A673 (cell line): ENCODE data around the gene URI1. TPM values are rescaled to one million over a fixed set of nuclear protein-coding genes. Genes with fewer than 3 reads are reported as not detected.

ENCODE experiments used
- BruUV-seq: library from RNA; stranded (reverse); fragments of 400-500 nt; replicated peaks from 2 replicates; lab custom pipeline; 2021; lab: Mats Ljungman, UMichigan
- CTCF ChIA-PET: fragments of 300-600 bp; sonication (Branson Sonifier 250); formaldehyde crosslinking; loops from one replicate; lab custom pipeline; 2022; ENCODE audit warnings: antibody characterized with exemption; lab: Charles Lee
- POLR2A ChIA-PET: fragments of 300-600 bp; sonication (Branson Sonifier 250); formaldehyde crosslinking; loops from one replicate; lab custom pipeline; 2022; ENCODE audit warnings: antibody characterized with exemption; ENCODE audit not compliant: low non-redundant PET; lab: Charles Lee
- DNase-seq: peaks from one replicate; pipeline ENCODE4 v3.0.0-alpha.2; 2015; ENCODE audit warnings: low spot score
- H3K27ac ChIP-seq: fragments of 200-600 bp; sonication (generic); 2 replicates; pipeline ENCODE4 v1.5.1; 2016; ENCODE audit warnings: mixed run types, low read depth, mild to moderate bottlenecking, mixed read lengths, antibody characterized with exemption, low read length; ENCODE audit not compliant: poor library complexity, severe bottlenecking
- H3K27me3 ChIP-seq: fragments of 200-600 bp; sonication (generic); replicated peaks from 2 replicates; pipeline ENCODE4 v1.6.1; 2017; ENCODE audit warnings: mixed run types, low read depth, mild to moderate bottlenecking, mixed read lengths, antibody characterized with exemption, low read length; ENCODE audit not compliant: insufficient read depth, poor library complexity
- H3K36me3 ChIP-seq: fragments of 200-600 bp; sonication (generic); 2 replicates; pipeline ENCODE4 v1.6.1; 2016; ENCODE audit warnings: mixed run types, mild to moderate bottlenecking, mixed read lengths, antibody characterized with exemption, low read length; ENCODE audit not compliant: insufficient read depth, poor library complexity, severe bottlenecking
- H3K4me1 ChIP-seq: fragments of 200-600 bp; sonication (generic); 2 replicates; pipeline ENCODE4 v1.6.1; 2017; ENCODE audit warnings: mixed run types, mild to moderate bottlenecking, mixed read lengths, antibody characterized with exemption, low read length; ENCODE audit not compliant: insufficient read depth, poor library complexity, severe bottlenecking
- H3K4me3 ChIP-seq: fragments of 200-600 bp; sonication (generic); 2 replicates; pipeline ENCODE4 v1.5.1; 2016; ENCODE audit warnings: low read depth, mixed run types, mild to moderate bottlenecking, mixed read lengths, low read length; ENCODE audit not compliant: poor library complexity, severe bottlenecking
- H3K9me3 ChIP-seq: fragments of 200-600 bp; sonication (generic); 2 replicates; pipeline ENCODE4 v1.6.1; 2016; ENCODE audit warnings: mixed run types, low read depth, mild to moderate bottlenecking, mixed read lengths, antibody characterized with exemption, low read length; ENCODE audit not compliant: poor library complexity, severe bottlenecking
- CTCF ChIP-seq: fragments of 300-800, 200-600 bp; sonication (generic); conservative IDR thresholded peaks from 2 replicates; pipeline ENCODE4 v1.5.1; 2017; ENCODE audit warnings: low read depth, mild to moderate bottlenecking, antibody characterized with exemption, low read length, moderate library complexity, mixed read lengths
- EZH2 ChIP-seq: fragments of 200-600 bp; sonication (generic); IDR thresholded peaks from 2 replicates; pipeline ENCODE4 v1.6.1; 2017; ENCODE audit warnings: borderline replicate concordance, low read depth, mild to moderate bottlenecking, mixed read lengths, antibody characterized with exemption, low read length; ENCODE audit not compliant: poor library complexity, severe bottlenecking
- intact Hi-C: fragments of 100-400 bp; cut with micrococcal nuclease; formaldehyde crosslinking; loops from one replicate; pipeline ENCODE4 v1.10.0; 2022; ENCODE audit not compliant: unreplicated experiment
- total RNA-seq: library from RNA; stranded (reverse); gene quantifications from 2 replicates; pipeline ENCODE4 v1.2.3, GENCODE V29; 2021

Gene URI1
- total RNA-seq, 1 experiment from 2014 or later, result 93.0 TPM

- CTCF ChIA-PET, result interaction anchor here (0.7 kb wide), 1 partner anchor 194 kb away, joined by 5 read pairs; no protein-coding TSS in a partner anchor
- no peak for DNase-seq
- no TSS peak for BruUV-seq
- POLR2A ChIA-PET, result no interaction called here
- H3K9me3 ChIP-seq, result no peaks in the 10 kb centered on the region
- H3K36me3 ChIP-seq, result no peaks in the 10 kb centered on the region
- H3K4me3 ChIP-seq, result no peak overlapping the region
- no peak for TF ChIP-seq EZH2
- TF ChIP-seq CTCF, result no peak
- H3K4me1 ChIP-seq, result peaks cover 6% of the 10 kb centered on the region
- no peaks in the 10 kb centered on the region for H3K27me3 ChIP-seq
- no peak overlapping the region for H3K27ac ChIP-seq
- intact Hi-C loops, result no loop called here
Measured at GRCh38 chr19:29926801-29927200, 15.2 kb upstream of the URI1 start.

GRCh38 chr19:29927944-29928625, 14.0 kb upstream of the URI1 start:
- no peak for TF ChIP-seq CTCF
- TF ChIP-seq EZH2, result no peak
- DNase-seq, result no peak
- CTCF ChIA-PET, result no interaction called here
- Histone ChIP-seq H3K27ac (no peak overlapping the region), H3K9me3 (no peaks in the 10 kb centered on the region), H3K4me1 (peaks cover 6% of the 10 kb centered on the region), H3K36me3 (no peaks in the 10 kb centered on the region), H3K4me3 (no peak overlapping the region), H3K27me3 (no peaks in the 10 kb centered on the region)
- POLR2A ChIA-PET, result no interaction called here
- no TSS peak for BruUV-seq
- intact Hi-C loops, result no loop called here

- ChIA-PET CTCF (no interaction called here), POLR2A (no interaction called here)
- no TSS peak for BruUV-seq
- no peaks in the 10 kb centered on the region for H3K36me3 ChIP-seq
- no peaks in the 10 kb centered on the region for H3K9me3 ChIP-seq
- DNase-seq, result no peak
- no peaks in the 10 kb centered on the region for H3K27me3 ChIP-seq
- H3K27ac ChIP-seq, result no peak overlapping the region
- H3K4me3 ChIP-seq, result no peak overlapping the region
- intact Hi-C loops, result no loop called here
- TF ChIP-seq EZH2 (no peak), CTCF (no peak)
- H3K4me1 ChIP-seq, result peaks cover 6% of the 10 kb centered on the region
Measured at GRCh38 chr19:29928831-29929230, 13.2 kb upstream of the URI1 start.
